Naive B cell (primary cell): ENCODE data around the gene ABCF3. TPM values are rescaled to one million over a fixed set of nuclear protein-coding genes. Genes with fewer than 3 reads are reported as not detected.
"Not testable (repeated sequence)": the region's sequence is repeated elsewhere in the genome, so short reads cannot be mapped to it uniquely, and the experiment has no call there.

Experiments used
- ATAC-seq, 2 donors: fragments of 150-1000 bp; cut with Tn5 transposase; 2 replicates each; pipeline ENCODE4 v1.10.0; 2021; ENCODE audit warnings: low read depth in 2 of 2, mild to moderate bottlenecking in 2 of 2, moderate library complexity in 2 of 2
- DNase-seq: peaks from one replicate; pipeline ENCODE4 v3.0.0; 2022
- H3K27ac Mint-ChIP-seq, 6 donors: one replicate each; pipeline ENCODE4 v1.8.0; 2020 to 2022; ENCODE audit warnings: mild to moderate bottlenecking in 6 of 6, mixed read lengths in 6 of 6, moderate library complexity in 5 of 6, inconsistent platforms in 2 of 6
- H3K27me3 Mint-ChIP-seq, 3 donors: one replicate each; pipeline ENCODE4 v1.8.0; 2021 to 2022; ENCODE audit warnings: mixed read lengths in 3 of 3, mild to moderate bottlenecking in 1 of 3
- H3K36me3 Mint-ChIP-seq, 2 donors: one replicate each; pipeline ENCODE4 v1.8.0; 2020 to 2022; ENCODE audit warnings: mixed read lengths in 2 of 2, inconsistent platforms in 1 of 2, mild to moderate bottlenecking in 1 of 2
- H3K4me1 Mint-ChIP-seq, 3 donors: one replicate each; pipeline ENCODE4 v1.8.0; 2020 to 2022; ENCODE audit warnings: mixed read lengths in 3 of 3, inconsistent platforms in 1 of 3, mild to moderate bottlenecking in 1 of 3, moderate library complexity in 1 of 3
- H3K4me3 Mint-ChIP-seq, 8 donors: one replicate each; pipeline ENCODE4 v1.8.0; 2020 to 2022; ENCODE audit warnings: mild to moderate bottlenecking in 8 of 8, mixed read lengths in 8 of 8, moderate library complexity in 8 of 8, inconsistent platforms in 2 of 8
- H3K9me3 Mint-ChIP-seq, 7 donors: one replicate each; pipeline ENCODE4 v1.8.0; 2020 to 2022; ENCODE audit warnings: mixed read lengths in 7 of 7, mild to moderate bottlenecking in 5 of 7, inconsistent platforms in 2 of 7, moderate library complexity in 1 of 7
- polyA plus RNA-seq, 6 donors: library from polyadenylated mRNA; unstranded; fragments of 300-500 nt; fragmentation: Illumina TruSeq; gene quantifications; one replicate each; pipeline ENCODE4 v1.2.3, GENCODE V29; 2021; ENCODE audit warnings: low read depth in 6 of 6

The ABCF3 gene, protein sequence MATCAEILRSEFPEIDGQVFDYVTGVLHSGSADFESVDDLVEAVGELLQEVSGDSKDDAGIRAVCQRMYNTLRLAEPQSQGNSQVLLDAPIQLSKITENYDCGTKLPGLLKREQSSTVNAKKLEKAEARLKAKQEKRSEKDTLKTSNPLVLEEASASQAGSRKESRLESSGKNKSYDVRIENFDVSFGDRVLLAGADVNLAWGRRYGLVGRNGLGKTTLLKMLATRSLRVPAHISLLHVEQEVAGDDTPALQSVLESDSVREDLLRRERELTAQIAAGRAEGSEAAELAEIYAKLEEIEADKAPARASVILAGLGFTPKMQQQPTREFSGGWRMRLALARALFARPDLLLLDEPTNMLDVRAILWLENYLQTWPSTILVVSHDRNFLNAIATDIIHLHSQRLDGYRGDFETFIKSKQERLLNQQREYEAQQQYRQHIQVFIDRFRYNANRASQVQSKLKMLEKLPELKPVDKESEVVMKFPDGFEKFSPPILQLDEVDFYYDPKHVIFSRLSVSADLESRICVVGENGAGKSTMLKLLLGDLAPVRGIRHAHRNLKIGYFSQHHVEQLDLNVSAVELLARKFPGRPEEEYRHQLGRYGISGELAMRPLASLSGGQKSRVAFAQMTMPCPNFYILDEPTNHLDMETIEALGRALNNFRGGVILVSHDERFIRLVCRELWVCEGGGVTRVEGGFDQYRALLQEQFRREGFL
- 10 to 100 TPM; 24.6 to 45.7 (median 30.0) TPM for polyA plus RNA-seq

DNA sequence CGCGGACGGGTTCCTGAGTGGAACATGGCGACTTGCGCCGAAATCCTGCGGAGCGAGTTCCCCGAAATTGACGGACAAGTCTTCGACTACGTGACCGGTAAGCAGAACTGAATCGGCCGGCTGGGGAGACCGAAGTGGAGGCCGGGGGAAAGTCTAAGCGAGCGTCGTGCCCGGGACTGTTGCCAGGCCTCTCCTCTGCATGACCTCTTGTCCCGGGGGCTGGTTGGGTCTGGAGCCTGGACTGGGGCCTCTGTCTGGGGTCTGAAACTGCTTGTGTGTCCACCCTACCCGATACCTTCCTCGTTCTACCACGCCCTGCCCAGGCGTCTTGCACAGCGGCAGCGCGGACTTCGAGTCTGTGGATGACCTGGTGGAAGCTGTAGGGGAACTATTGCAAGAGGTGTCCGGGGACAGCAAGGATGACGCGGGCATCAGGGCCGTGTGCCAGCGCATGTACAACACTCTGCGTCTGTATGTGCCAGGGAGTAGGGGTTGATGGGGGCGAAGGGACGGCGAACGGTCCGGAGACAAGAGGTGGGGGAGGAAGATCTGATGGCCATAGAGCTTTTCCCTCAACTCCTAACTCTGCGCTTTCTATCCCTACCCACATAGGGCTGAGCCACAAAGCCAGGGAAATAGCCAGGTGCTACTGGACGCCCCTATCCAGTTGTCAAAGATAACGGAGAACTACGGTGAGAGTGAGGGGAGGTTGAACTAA, at the start of gene ABCF3:
Gene ABCF3, plus strand, starts transcription at position 16 of the 718 bp plus-strand sequence. Its CDS starts 9 bp downstream, at position 25.
- H3K36me3 Mint-ChIP-seq: peaks cover 7 to 8% of the 10 kb centered on the region in 2 donors
- no peaks in the 10 kb centered on the region for H3K9me3 Mint-ChIP-seq
- peak within 1 kb of the TSS; percentile 93 to 99 (median 96) for H3K27ac Mint-ChIP-seq
- peaks cover 35 to 50% (median 43%) of the 10 kb centered on the region in 3 donors for H3K4me1 Mint-ChIP-seq
- ATAC-seq (peak; percentile 30 to 33), DNase-seq (no peak)
- H3K4me3 Mint-ChIP-seq: peak within 1 kb of the TSS; percentile 95 to 100 (median 98)
- H3K27me3 Mint-ChIP-seq: no peaks in the 10 kb centered on the region

DNA sequence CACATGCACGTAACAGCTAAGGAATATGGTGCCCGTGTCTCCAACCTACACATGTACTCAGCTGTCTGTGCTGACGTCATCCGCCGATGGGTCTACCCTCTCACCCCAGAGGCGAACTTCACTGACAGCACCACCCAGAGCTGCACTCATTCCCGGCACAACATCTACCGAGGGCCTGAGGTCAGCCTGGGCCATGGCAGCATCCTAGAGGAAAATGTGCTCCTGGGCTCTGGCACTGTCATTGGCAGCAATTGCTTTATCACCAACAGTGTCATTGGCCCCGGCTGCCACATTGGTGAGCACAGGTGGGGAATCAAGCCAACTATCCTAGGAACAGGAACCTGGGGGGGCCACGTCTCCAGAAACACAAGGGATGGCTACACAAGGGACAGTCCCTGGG, 45.6 kb upstream of the ABCF3 start:
- DNase-seq (no peak), ATAC-seq (no peak)
- H3K4me3 Mint-ChIP-seq: no peak overlapping the region
- H3K9me3 Mint-ChIP-seq: no peaks in the 10 kb centered on the region
- peaks cover 5 to 23% of the 10 kb centered on the region in 2 donors for H3K36me3 Mint-ChIP-seq
- H3K27me3 Mint-ChIP-seq: no peaks in the 10 kb centered on the region
- H3K4me1 Mint-ChIP-seq: peaks cover 23 to 43% (median 37%) of the 10 kb centered on the region in 3 donors
- H3K27ac Mint-ChIP-seq: peak overlapping the region in 4 of 6 donors; percentile 20 to 76 (median 40)

DNA sequence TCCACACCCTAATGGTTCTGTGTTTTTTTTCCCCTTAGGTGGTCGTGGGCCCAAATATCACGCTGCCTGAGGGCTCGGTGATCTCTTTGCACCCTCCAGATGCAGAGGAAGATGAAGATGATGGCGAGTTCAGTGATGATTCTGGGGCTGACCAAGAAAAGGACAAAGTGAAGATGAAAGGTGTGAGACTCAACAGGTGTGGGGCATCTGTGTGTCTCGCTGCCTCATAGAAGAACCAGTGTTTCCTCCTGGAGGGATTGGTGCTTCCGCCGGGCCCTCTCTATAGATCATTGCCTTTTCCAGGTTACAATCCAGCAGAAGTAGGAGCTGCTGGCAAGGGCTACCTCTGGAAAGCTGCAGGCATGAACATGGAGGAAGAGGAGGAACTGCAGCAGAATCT, 43.8 kb upstream of the ABCF3 start:
- Mint-ChIP-seq H3K27ac (peak overlapping the region in 2 of 6 donors; percentile 45 to 93), H3K4me3 (no peak overlapping the region), H3K9me3 (no peaks in the 10 kb centered on the region), H3K36me3 (peaks cover 5 to 23% of the 10 kb centered on the region in 2 donors), H3K27me3 (no peaks in the 10 kb centered on the region), H3K4me1 (peaks cover 8 to 26% (median 26%) of the 10 kb centered on the region in 3 donors)
- DNase-seq: no peak
- no peak for ATAC-seq

DNA sequence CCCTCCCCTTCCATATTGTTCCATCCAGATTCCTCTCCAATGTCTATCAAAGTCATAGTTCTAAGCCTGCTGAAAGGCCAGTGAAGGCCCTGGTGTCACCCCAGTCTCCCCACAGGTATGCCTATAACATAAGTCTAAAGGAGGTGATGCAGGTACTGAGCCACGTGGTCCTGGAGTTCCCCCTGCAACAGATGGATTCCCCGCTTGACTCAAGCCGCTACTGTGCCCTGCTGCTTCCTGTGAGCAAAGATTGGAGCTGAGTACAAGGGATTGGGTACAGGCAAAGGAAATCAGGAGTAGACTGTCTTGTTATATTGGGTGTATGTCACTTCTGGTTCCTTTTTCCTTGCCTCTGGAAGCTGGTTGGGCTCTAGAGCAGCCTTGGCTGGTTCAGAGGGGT, 42.7 kb upstream of the ABCF3 start:
- DNase-seq (no peak), ATAC-seq (no peak)
- Mint-ChIP-seq H3K36me3 (peaks cover 5 to 23% of the 10 kb centered on the region in 2 donors), H3K9me3 (no peaks in the 10 kb centered on the region), H3K4me1 (peaks cover 7 to 17% (median 16%) of the 10 kb centered on the region in 3 donors), H3K27me3 (no peaks in the 10 kb centered on the region), H3K4me3 (no peak overlapping the region), H3K27ac (no peak overlapping the region)

DNA sequence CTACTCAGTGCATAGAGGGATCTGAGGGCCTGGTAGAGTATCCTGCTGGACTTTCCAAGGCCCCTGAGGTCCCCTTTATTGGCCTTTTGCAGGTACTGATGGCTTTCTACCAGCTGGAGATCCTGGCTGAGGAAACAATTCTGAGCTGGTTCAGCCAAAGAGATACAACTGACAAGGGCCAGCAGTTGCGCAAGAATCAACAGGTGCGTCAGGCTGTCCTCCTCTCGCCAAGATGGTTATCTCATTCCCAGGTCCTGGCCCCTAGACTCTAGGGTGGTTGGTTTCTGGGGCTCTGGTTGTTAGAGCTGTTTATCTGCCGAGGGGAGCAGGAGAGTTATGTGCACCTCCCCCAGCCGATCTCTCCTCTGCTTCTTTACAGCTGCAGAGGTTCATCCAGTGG, 41.5 kb upstream of the ABCF3 start:
- peaks cover 7 to 17% (median 16%) of the 10 kb centered on the region in 3 donors for H3K4me1 Mint-ChIP-seq
- no peak overlapping the region for H3K4me3 Mint-ChIP-seq
- DNase-seq (no peak), ATAC-seq (no peak)
- H3K9me3 Mint-ChIP-seq: no peaks in the 10 kb centered on the region
- peaks cover 5 to 23% of the 10 kb centered on the region in 2 donors for H3K36me3 Mint-ChIP-seq
- H3K27me3 Mint-ChIP-seq: no peaks in the 10 kb centered on the region
- peak overlapping the region in 1 of 6 donors; percentile 6 for H3K27ac Mint-ChIP-seq

DNA sequence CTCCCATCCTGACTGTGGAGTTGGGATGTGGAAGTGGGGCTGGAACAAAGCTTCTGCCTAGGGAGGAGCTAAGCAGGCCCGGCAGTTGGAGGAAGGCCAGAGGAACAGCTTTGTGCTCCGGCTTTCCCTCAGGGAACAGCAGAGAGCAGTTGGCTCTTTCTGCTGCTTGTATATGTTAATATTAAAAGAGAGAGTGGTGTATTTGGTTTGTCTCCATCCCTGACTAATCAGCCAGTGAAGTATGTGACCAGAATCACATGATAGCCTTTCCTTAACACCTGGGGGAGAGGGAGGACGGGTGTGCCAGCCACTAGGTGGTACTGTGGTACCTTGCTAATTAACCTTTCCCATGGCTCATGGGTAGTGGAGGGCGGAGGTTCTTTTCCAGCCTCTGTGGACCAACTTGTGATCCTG, 40.9 kb upstream of the ABCF3 start:
- Mint-ChIP-seq H3K36me3 (peaks cover 5 to 19% of the 10 kb centered on the region in 2 donors), H3K9me3 (no peaks in the 10 kb centered on the region), H3K4me1 (peaks cover 7 to 17% (median 16%) of the 10 kb centered on the region in 3 donors), H3K27ac (peak overlapping the region in 3 of 6 donors; percentile 26 to 69 (median 57)), H3K4me3 (no peak overlapping the region), H3K27me3 (no peaks in the 10 kb centered on the region)
- peak; percentile 68 to 72 for ATAC-seq
- DNase-seq: peak; percentile 23

DNA sequence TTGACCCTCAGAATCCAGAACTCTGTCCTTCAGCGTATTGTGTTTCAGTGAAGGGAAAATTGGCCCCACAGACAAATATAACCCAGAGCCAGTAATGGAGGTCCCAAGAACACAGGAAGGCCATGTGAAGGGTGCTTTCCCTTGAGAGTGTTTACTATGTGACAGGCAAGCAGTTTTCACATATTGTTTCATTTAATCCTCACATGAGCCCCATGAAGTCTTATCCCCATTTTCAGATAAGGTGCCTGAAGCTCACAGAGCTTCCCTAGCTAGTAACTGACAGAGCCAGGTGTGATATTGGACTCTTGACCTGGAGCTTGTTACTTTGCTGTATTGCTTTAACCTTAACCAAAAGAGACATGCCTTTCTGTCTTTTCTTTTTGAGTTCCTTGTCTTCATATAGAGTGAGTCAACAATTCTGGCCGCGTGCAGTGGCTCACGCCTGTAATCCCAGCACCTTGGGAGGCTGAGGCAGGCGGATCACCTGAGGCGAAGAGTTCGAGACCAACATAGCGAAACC, 40.2 kb upstream of the ABCF3 start:
- ATAC-seq (no peak), DNase-seq (no peak)
- peaks cover 7 to 17% (median 16%) of the 10 kb centered on the region in 3 donors for H3K4me1 Mint-ChIP-seq
- H3K4me3 Mint-ChIP-seq: no peak overlapping the region
- H3K36me3 Mint-ChIP-seq: peaks cover 5 to 12% of the 10 kb centered on the region in 2 donors
- peak overlapping the region in 2 of 6 donors; percentile 57 to 93 for H3K27ac Mint-ChIP-seq
- H3K27me3 Mint-ChIP-seq: no peaks in the 10 kb centered on the region
- no peaks in the 10 kb centered on the region for H3K9me3 Mint-ChIP-seq

DNA sequence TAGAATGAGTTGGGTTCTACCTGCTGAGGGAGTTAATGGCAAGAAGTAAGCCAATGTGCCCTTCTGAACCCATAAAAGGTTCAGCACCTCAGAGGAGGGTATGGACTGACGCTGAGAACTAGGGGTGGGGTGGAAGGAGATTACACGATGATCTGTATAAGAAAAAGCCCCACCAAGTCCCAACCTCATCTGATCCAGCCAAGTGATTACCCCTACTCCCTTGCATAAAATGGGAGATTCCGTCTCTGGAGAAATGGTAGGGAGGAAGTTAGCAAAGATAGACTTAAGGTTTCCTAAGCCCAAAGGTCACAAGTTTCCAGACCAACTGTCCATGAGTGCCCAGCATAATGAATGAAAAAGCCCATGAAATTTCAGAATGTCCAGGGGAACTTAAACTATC, 37.9 kb upstream of the ABCF3 start:
- H3K27ac Mint-ChIP-seq: peak overlapping the region in 1 of 6 donors; percentile 33
- no peaks in the 10 kb centered on the region for H3K36me3 Mint-ChIP-seq
- DNase-seq: no peak
- no peak for ATAC-seq
- no peak overlapping the region for H3K4me3 Mint-ChIP-seq
- H3K27me3 Mint-ChIP-seq: no peaks in the 10 kb centered on the region
- H3K4me1 Mint-ChIP-seq: peaks cover 7 to 17% (median 11%) of the 10 kb centered on the region in 3 donors
- H3K9me3 Mint-ChIP-seq: no peaks in the 10 kb centered on the region

DNA sequence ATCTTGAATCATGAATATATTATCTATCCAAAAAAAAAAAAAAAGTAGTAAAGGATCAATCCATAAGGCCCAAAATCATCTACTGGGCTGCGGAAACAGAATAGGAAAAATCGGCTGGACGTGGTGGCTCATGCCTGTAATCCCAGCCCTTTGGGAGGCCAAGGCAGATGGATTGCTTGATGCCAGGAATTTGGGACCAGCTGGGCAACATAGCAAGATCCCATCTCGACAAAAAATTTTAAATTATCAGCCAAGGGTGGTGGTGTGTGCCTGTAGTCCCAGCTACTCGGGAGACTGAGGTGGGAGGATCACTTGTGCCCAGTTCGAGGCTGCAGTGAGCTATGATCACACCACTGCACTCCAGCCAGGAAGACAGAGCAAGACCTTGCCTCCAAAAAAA, 36.9 kb upstream of the ABCF3 start:
- Mint-ChIP-seq H3K4me1 (peaks cover 7 to 19% (median 11%) of the 10 kb centered on the region in 3 donors), H3K27me3 (no peaks in the 10 kb centered on the region), H3K36me3 (no peaks in the 10 kb centered on the region), H3K27ac (no peak overlapping the region), H3K4me3 (no peak overlapping the region), H3K9me3 (no peaks in the 10 kb centered on the region)
- DNase-seq (no peak), ATAC-seq (no peak)

DNA sequence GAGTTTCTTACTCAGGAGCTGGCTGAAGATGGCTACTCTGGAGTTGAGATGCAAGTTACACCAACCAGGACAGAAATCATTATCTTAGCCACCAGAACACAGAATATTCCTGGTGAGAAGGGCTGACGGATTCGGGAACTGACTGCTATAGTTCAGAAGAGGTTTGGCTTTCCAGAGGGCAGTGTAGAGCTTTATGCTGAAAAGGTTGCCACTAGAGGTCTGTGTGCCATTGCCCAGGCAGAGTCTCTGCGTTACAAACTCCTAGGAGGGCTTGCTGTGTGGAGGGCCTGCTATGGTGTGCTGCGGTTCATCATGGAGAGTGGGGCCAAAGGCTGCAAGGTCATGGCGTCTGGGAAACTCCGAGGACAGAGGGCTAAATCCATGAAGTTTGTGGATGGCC, 36.2 kb upstream of the ABCF3 start:
- not testable (repeated sequence) for H3K27ac Mint-ChIP-seq, H3K9me3 Mint-ChIP-seq, DNase-seq, H3K27me3 Mint-ChIP-seq, H3K36me3 Mint-ChIP-seq, ATAC-seq, H3K4me3 Mint-ChIP-seq
- peaks cover 7 to 21% (median 8%) of the 10 kb centered on the region in 3 donors for H3K4me1 Mint-ChIP-seq

DNA sequence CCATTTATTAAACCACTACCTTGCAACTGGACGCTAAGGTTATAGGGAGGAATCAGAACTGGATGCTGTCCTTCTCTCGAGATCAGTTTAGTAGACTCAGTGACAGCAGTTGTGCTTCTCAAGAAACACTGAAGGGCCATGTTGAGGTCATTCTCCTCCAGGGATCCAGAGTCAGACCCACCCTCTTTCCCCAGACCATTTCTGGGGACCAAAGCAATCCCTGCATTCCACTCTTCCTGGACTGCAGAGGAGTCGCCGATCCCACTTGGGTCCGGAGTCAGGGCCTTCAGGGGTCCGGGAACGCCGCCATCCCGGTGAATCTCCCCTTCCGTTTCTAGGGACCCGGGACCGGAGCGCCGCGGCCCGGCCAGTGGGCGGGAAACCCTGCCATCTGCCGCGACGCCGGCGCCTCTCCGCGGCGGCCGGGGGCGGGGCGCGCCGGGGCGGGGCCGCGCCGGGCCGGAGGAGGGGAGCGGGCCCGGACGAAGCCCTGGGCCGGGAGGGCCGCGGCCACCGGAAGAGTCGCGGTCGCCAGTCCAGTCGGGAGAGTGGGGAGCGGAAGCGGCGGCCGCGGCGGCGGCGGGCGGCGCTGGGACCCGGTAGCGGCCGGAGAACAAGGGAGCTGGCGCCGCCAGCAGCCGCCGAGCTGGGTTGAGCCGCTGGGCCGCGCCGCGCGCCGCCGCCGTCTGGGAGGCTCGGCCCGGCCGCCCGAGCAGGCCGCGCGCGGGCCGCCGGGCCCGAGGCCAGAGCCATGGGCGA, 30.9 kb upstream of the ABCF3 start, which contains the start of gene DVL3:
Gene DVL3, plus strand, starts transcription at position 493 of the 759 bp plus-strand sequence. Its CDS starts 259 bp downstream, at position 752.
- Mint-ChIP-seq H3K9me3 (no peaks in the 10 kb centered on the region), H3K27me3 (no peaks in the 10 kb centered on the region), H3K4me3 (peak within 1 kb of the TSS; percentile 93 to 98 (median 94)), H3K4me1 (peaks cover 19 to 42% (median 30%) of the 10 kb centered on the region in 3 donors), H3K36me3 (no peaks in the 10 kb centered on the region), H3K27ac (peak within 1 kb of the TSS; percentile 61 to 94 (median 90))
- peak; percentile 74 to 78 for ATAC-seq
- DNase-seq: peak; percentile 57
